Middle frontal gyrus (tissue), 1 donor: ENCODE data around the gene TCF25.

ENCODE experiments used
- DNase-seq: peaks from one replicate; pipeline ENCODE4 v3.0.0-alpha.2; 2015; ENCODE audit warnings: low spot score; ENCODE audit errors: extremely low spot score

Gene TCF25

GRCh38 chr16:89843409-89844350 is 29.7 kb upstream of the TCF25 start:
- no peak for DNase-seq

- DNase-seq, result no peak
Measured at GRCh38 chr16:89844739-89845339, 28.6 kb upstream of the TCF25 start.

GRCh38 chr16:89845417-89845816 is 28.0 kb upstream of the TCF25 start:
- DNase-seq, result no peak

GRCh38 chr16:89847051-89847939 is 26.1 kb upstream of the TCF25 start:
- no peak for DNase-seq

GRCh38 chr16:89847940-89848297 is 25.5 kb upstream of the TCF25 start:
- no peak for DNase-seq

GRCh38 chr16:89848974-89849373 is 24.4 kb upstream of the TCF25 start:
- no peak for DNase-seq

GRCh38 chr16:89853306-89853993 is 19.9 kb upstream of the TCF25 start:
- no peak for DNase-seq

GRCh38 chr16:89855301-89855945 is 18.0 kb upstream of the TCF25 start:
- DNase-seq, result no peak

GRCh38 chr16:89855986-89856385 is 17.4 kb upstream of the TCF25 start:
- DNase-seq, result no peak

GRCh38 chr16:89858973-89859614 is 14.3 kb upstream of the TCF25 start:
- no peak for DNase-seq

- DNase-seq, result no peak
Measured at GRCh38 chr16:89859615-89860007, 13.8 kb upstream of the TCF25 start.

- DNase-seq, result no peak
Measured at GRCh38 chr16:89860747-89861304, 12.6 kb upstream of the TCF25 start.

- no peak for DNase-seq
Measured at GRCh38 chr16:89861648-89862047, 11.7 kb upstream of the TCF25 start.

GRCh38 chr16:89862732-89863131 is 10.7 kb upstream of the TCF25 start:
- DNase-seq, result no peak

GRCh38 chr16:89863741-89864526 is 9.5 kb upstream of the TCF25 start:
- DNase-seq, result no peak

- DNase-seq, result no peak
Measured at GRCh38 chr16:89864527-89864820, 8.9 kb upstream of the TCF25 start.

- no peak for DNase-seq
Measured at GRCh38 chr16:89867918-89868317, 5.5 kb upstream of the TCF25 start.

GRCh38 chr16:89869911-89870310 is 3.5 kb upstream of the TCF25 start:
- no peak for DNase-seq

GRCh38 chr16:89870440-89870839 is 3.0 kb upstream of the TCF25 start:
- no peak for DNase-seq
